Measurements from ENCODE around the gene ADAMTS8.
A peak's percentile ranks its signal among the peaks of the same experiment; 100 is the strongest.

DNA sequence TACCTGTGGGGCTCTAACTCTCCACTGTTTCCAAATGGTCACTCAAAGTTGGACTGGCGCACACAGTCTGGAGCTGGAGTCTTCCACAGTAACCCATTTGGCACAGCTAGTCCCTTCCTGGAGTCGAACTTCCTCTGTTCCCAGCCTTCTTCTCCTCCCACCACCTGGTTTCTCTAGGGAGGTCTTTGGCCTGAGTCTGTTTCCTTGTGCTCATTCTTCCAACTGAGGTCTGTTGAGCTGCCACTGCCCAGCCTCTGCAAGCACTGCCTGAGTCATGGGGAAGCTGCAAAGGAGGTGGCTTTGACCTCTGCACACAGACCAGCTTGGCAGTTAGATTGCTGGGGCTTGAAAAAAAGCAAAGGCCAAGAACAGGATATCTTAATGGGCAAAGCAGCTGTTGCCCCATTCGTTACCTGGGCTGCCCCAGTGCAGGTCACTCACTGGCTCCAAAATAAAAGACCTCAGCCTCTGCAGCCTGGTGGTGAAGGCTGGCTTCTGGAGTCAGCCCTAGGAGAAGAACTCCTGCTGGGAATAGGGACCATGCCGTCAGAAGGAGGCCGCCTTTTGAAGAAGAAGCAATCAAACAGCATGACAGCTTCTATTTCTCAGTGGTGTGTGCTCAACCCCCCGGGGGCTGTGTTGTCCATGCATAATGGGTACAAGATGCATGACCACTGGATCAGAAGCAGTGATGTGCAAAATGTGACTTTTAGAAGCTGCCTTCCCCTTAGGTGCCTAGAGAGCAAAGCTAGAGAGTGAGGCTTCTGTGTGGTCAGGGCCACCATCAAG lies 23.0 kb upstream of the ADAMTS8 start:
- TF ChIP-seq POLR2A (IDR thresholded peaks at IDR 0.05; ENCODE audit: low read depth): no peak
- TF ChIP-seq POLR2AphosphoS5 (IDR thresholded peaks at IDR 0.05): peak in 1 of 2 donors; percentile 8

Data from esophagus muscularis mucosa (tissue), 2 donors.